ENCODE measurements around the gene CCDC137.

The CCDC137 gene

DNA sequence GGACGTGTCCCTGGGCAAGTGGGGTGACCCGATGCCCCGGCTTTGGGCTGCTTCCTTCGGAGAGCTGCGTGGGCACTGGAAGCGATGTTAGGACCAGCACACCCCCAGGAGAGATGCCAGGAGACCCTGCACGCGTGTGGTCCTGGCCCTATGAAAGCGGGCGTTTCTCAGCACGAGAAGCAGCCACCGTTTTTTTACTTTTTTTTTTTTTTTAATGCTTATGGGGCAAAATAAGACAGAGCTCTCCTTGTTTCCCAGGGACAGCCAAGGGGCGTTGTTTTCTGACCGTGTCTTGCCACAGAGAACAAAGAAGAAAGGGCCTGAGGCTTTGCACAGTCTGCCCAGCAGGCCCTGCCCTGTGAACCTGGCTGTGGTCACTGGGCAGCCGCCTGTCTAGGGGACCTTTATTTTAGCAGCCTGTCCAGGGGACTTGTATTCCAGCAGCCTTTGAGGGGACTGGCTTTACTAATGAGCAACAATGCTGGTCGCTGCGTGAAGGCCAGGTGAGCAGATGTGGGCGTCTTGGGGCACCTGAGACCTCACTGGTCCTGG lies 46.5 kb downstream of the CCDC137 start:
- H3K27ac Mint-ChIP-seq: peak overlapping the region in 2 of 3 experiments; percentile 52 to 63
- no peaks in the 10 kb centered on the region for H3K9me3 Mint-ChIP-seq
- H3K36me3 Mint-ChIP-seq (ENCODE audit: low read depth): no peaks in the 10 kb centered on the region
- peak overlapping the region; percentile 89 to 93 (median 89) for H3K4me3 Mint-ChIP-seq
- no peak for TF ChIP-seq CTCF (IDR thresholded peaks at IDR 0.05; ENCODE audit: unreplicated experiment in 3 of 3)
- peaks cover 16% of the 10 kb centered on the region for H3K27me3 Mint-ChIP-seq (ENCODE audit: low read depth)
- peaks cover 14% of the 10 kb centered on the region for H3K4me1 Mint-ChIP-seq

- no peak for TF ChIP-seq CTCF (IDR thresholded peaks at IDR 0.05; ENCODE audit: unreplicated experiment in 3 of 3)
- peaks cover 16% of the 10 kb centered on the region for H3K27me3 Mint-ChIP-seq (ENCODE audit: low read depth)
- H3K9me3 Mint-ChIP-seq: no peaks in the 10 kb centered on the region
- peak overlapping the region; percentile 89 to 93 (median 89) for H3K4me3 Mint-ChIP-seq
- H3K4me1 Mint-ChIP-seq: peaks cover 14% of the 10 kb centered on the region
- no peaks in the 10 kb centered on the region for H3K36me3 Mint-ChIP-seq (ENCODE audit: low read depth)
- H3K27ac Mint-ChIP-seq: peak overlapping the region in 2 of 3 experiments; percentile 52 to 63
Measured at GRCh38 chr17:81713556-81714411, 47.2 kb downstream of the CCDC137 start.

DNA sequence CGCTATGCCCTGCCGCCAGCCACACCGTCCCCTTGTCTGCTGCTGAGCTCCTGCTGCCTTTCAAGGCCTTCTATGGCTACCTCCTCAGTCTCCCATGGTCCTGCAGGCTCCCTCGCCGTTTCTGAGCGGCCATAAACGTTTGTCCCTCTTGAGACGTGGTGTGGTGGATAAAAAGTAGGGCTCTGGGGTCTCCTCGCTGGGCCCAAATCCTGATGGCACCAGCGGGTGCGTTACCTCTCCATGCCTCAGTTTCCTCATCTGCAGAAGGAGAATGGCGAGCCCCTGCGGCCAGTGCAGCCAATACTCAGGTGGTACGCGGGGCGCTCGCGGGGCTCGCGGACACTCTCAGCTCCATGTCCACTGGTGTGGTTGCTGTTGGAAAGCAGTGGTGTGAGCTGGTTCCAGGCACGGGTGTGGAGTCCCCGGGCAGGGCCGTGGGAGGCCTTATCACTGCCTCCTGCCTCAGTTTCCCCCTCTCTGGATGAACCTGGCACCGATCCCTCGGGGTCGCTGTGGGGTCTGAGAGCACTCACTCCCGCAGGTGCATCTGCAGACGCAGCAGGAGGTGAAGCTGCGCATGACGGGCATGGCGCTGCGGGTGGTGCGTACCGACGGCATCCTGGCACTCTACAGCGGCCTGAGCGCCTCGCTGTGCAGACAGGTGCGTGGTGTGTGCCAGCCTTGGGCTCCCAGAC lies 48.0 kb downstream of the CCDC137 start:
- no peak for TF ChIP-seq CTCF (IDR thresholded peaks at IDR 0.05; ENCODE audit: unreplicated experiment in 3 of 3)
- H3K9me3 Mint-ChIP-seq: no peaks in the 10 kb centered on the region
- no peaks in the 10 kb centered on the region for H3K36me3 Mint-ChIP-seq (ENCODE audit: low read depth)
- H3K4me1 Mint-ChIP-seq: peaks cover 14% of the 10 kb centered on the region
- no peak overlapping the region for H3K27ac Mint-ChIP-seq
- H3K27me3 Mint-ChIP-seq (ENCODE audit: low read depth): peaks cover 16% of the 10 kb centered on the region
- H3K4me3 Mint-ChIP-seq: peak overlapping the region; percentile 34 to 93 (median 58)

- TF ChIP-seq CTCF (IDR thresholded peaks at IDR 0.05; ENCODE audit: unreplicated experiment in 3 of 3): no peak
- Mint-ChIP-seq H3K27ac (no peak overlapping the region), H3K9me3 (no peaks in the 10 kb centered on the region), H3K4me3 (no peak overlapping the region), H3K36me3 (ENCODE audit: low read depth) (no peaks in the 10 kb centered on the region), H3K27me3 (ENCODE audit: low read depth) (peaks cover 13% of the 10 kb centered on the region), H3K4me1 (peaks cover 14% of the 10 kb centered on the region)
Measured at GRCh38 chr17:81715107-81715871, 48.8 kb downstream of the CCDC137 start.

DNA sequence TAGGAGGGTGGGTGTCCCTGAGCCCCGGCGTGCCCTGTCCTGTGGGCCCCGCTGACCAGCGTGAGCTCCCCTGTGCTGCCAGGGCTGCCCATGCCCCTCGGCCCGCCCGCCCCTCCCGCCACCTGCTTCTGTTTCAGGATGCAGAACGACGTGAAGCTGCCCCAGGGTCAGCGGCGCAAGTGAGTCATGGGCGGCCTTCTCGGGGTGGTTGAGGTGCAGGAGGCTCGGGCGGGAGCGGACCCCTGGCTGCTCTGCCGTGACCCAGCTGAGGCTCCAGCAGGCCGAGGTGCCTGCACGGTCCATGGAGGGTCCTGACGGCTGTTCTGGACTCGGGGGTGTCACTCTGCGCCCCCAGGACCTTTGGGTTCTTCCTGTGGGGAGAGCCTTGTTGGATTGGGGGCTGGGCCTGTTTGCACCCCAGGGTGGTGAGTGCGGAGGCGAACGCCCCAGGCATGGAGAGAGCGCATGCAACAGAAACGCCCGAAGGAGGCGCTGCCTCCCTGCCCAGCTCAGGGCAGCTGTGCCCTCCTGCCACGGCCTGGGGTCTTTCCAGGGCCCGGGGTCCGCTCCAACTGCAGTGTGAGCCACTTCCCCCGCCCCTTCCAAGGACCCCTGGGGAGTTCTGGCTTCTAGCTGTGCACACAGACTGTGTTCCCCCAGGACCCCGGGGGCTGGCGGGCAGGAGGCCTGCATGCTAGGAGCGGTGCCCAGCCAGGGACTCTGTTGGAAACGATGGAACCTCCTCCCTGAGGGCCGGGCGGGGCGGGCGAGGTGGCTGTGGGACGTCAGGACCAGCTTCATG lies 49.5 kb downstream of the CCDC137 start:
- peaks cover 8% of the 10 kb centered on the region for H3K4me1 Mint-ChIP-seq
- TF ChIP-seq CTCF (IDR thresholded peaks at IDR 0.05; ENCODE audit: unreplicated experiment in 3 of 3): no peak
- H3K27ac Mint-ChIP-seq: no peak overlapping the region
- H3K27me3 Mint-ChIP-seq (ENCODE audit: low read depth): peaks cover 5% of the 10 kb centered on the region
- no peaks in the 10 kb centered on the region for H3K9me3 Mint-ChIP-seq
- no peak overlapping the region for H3K4me3 Mint-ChIP-seq
- H3K36me3 Mint-ChIP-seq (ENCODE audit: low read depth): no peaks in the 10 kb centered on the region

All from nephron (organoid).